GM18870 (cell line): ENCODE data around the gene GADD45GIP1.
"Not testable (repeated sequence)": the region's sequence is repeated elsewhere in the genome, so short reads cannot be mapped to it uniquely, and the experiment has no call there.

ENCODE experiments used
- ATAC-seq: cut with Tn5 transposase; IDR thresholded peaks from one replicate; pipeline ENCODE4 v1.9.1; 2021; ENCODE audit warnings: moderate library complexity; ENCODE audit not compliant: unreplicated experiment

The GADD45GIP1 gene

DNA sequence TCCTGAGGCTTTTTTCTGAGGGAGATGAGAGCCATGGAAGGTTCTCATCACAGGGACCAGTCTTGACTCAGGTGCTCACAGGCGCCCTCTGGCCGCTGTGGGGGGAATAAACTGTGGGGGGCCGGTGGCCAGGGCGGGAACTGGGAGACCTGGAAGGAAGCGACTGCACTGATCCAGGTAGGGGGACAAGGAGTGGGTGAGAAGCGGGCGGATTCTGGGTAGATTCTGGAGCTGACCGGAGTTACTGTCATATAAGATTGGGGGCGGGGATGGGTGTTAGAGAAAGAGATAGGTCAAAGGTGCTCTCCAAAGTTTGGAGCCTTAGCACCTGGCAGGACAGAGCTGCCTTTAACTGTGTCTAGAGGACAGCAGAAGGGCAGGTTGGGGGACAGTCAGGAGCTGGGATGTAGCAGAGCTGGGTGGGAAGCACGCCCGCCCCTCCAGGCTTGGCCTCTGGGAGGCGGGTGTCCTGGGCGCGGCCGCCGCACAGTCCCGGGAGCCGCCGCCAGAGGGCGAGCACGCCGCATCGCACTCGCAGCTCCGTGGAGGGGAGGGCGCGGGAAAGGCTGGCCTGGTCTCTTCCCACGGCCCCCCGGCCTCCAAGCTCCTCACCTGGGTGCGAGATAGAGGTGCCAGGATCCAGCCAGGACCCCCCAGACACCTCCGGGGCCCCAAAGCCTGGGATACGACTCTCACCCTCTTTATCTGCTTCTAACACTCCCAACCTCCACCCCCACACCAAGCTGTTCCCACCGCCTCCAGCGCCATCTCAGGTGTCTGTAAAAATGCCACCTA, 8.2 kb upstream of the GADD45GIP1 start:
- ATAC-seq: no peak

DNA sequence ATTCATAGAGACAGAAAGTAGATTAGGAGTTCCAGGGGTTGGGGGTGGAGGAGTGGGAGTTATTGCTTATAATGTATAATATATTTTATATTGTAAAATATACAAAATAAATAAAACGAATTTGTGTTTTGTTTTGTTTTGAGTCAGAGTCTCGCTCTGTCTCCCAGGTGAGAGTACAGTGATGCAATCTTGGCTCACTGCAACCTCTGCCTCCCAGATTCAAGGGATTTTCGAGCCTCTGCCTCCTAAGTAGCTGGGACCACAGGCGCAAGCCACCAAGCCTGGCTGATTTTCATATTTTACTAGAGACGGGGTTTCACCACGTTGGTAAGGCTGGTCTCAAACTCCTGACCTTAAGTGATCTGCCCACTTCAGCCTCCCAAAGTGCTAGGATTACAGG, 2.5 kb upstream of the GADD45GIP1 start:
- ATAC-seq: no peak

DNA sequence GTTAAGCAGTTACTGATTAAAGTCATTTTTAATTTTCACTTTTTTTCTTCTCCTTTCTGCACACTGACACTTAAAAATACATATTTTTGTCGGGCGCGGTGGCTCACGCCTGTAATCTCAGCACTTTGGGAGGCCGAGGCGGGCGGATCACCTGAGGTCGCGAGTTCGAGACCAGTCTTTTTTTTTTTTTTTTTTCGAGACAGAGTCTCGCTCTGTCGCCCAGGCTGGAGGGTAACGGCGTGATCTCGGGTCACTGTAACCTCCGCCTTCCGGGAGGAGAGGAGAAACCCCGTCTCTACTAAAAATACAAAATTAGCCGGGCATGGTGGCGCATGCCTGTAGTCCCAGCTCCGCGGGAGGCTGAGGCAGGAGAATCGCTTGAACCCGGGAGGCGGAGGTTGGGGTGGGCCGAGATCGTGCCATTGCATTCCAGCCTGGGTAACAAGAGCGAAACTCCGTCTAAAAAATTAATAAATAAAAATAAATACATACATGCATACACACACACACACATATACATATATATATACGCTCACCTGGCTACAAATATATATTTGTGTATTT, 448 bp upstream of the GADD45GIP1 start:
- not testable (repeated sequence) for ATAC-seq

- no peak for ATAC-seq
These were observed 1.0 kb downstream of the GADD45GIP1 start for GRCh38 chr19:12955996-12956395.

DNA sequence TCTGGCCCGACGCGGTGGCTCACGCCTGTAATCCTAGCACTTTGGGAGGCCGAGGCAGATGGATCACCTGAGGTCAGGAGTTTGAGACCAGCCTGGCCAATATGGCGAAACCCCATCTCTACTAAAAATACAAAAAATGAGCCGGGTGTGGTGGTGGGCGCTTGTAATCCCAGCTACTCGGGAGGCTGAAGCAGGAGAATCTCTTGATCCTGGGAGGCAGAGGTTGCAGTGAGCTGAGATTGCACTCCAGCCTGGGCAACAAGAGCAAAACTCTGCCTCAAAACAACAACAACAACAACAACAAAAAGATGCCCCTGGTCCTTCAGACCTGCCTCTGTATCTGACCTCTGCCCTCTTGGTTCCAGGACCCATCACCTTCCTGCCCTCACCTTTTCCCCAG, 1.4 kb downstream of the GADD45GIP1 start:
- ATAC-seq: not testable (repeated sequence)

DNA sequence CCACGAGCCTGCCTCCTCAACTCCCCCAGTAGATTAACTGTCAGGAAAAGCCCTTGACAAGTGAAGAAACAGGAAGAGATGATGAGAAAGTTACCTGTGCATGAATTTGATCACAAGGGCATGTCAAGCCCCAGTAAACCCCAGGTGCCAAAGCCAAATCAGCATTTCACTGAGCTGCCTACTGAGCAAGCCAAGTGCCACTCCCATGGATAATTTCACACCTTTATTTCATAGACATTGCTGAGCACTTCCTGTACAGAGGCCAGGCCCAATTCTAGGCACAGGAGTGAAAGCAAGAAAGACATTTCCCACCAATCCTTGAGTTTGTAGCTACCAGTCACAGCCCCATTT, 2.4 kb downstream of the GADD45GIP1 start:
- no peak for ATAC-seq

DNA sequence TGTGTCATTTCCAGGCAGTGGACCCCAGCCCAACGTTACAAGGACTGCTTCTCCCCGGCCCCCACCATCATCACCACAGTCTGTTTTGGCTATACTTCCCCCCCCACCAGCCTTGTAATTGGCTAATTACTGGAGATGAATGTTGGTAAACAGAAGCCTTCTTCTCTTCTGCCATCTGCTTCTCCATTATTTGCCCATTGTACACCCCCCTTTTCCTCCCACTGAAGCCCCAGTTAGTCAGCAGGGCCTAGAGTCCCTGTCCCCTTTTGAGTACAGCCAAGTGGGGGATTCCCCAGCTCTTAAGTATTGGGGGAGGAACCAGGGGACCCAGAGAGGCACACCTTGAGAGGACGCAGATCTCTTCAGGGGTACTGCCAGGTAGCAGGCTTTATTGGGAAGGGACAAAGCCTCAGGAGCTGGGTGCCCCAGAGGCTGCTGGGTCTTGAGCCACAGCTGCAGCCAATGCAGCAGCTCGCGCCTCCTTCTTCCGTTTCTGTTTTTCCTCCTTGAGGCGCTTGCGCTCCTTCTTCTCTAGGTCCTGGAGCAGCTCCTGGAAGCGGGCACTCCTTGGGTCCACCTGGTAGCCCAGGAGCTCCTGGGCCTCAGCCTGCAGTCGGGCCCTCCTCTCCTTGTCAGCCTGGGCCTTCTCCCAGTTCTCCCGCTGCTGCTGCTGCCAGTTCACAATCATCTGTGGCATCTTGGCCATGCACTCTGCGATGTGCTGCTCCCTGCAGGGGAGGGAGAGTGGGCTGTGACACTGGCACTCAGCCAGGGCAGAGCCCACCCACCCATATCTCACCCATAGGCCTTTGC, 3.0 kb downstream of the GADD45GIP1 start:
- ATAC-seq: no peak

DNA sequence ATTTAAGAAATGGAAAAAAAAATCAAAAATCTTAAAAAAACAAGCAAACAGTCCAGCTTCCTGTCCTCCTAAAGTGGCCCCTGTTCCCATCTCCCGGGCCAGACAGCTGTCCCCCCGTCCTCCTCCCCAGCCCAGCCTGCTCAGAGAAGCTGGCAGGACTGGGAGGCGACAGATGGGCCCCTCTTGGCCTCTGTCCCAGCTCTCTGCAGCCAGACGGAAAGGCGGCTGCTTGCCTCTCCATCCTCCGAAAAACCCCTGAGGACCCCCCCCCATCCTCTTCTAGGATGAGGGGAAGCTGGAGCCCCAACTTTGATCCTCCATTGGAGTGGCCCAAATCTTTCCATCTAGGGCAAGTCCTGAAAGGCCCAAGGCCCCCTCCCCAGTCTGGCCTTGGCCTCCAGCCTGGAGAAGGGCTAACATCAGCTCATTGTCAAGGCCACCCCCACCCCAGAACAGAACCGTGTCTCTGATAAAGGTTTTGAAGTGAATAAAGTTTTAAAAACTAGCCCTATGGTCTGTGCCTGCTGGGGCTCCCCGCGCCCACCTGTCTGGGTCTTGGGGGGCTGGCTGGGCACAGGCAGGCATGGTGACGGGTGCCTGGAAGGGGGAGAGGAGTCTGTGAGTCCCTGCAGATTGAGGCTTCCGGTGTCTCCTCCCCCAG, 3.8 kb downstream of the GADD45GIP1 start:
- ATAC-seq: no peak

GRCh38 chr19:12952488-12953137, 4.4 kb downstream of the GADD45GIP1 start:
- ATAC-seq: no peak

GRCh38 chr19:12952050-12952449, 5.0 kb downstream of the GADD45GIP1 start:
- ATAC-seq: not testable (repeated sequence)

- ATAC-seq: no peak
These were observed 7.4 kb downstream of the GADD45GIP1 start for GRCh38 chr19:12949363-12950283.

DNA sequence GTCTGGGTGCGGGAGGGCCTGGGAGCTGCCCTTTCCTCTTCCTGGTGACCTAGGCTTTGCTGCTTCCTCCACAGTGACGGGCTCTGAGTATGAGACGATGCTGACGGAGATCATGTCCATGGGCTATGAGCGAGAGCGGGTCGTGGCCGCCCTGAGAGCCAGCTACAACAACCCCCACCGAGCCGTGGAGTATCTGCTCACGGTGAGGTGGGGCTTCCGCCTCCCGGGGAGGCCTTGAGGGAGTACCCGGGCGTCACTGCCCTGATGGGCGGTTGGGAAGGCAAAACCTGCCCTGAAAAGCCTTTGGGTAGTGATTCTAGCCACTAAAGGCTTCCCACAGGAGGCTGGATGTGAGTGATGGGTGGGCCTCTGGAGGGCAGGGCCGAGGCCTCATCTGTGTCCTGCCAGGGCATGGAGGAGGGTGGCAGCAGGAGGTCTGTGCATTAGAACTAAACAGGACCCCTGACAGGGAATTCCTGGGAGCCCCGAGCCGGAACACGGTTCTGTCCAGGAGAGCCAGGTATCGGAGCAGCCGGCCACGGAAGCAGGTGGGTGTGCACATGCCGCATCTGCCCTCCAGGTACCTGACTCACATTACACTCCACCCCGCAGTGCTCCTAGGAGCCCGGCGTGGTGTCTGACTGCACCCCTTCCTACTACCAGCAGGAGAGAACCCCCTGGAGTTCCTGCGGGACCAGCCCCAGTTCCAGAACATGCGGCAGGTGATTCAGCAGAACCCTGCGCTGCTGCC, 8.2 kb downstream of the GADD45GIP1 start:
- ATAC-seq: no peak

- ATAC-seq: no peak
These were observed 9.1 kb downstream of the GADD45GIP1 start for GRCh38 chr19:12947702-12948611.

GRCh38 chr19:12946731-12947496, 10.1 kb downstream of the GADD45GIP1 start:
- no peak for ATAC-seq

DNA sequence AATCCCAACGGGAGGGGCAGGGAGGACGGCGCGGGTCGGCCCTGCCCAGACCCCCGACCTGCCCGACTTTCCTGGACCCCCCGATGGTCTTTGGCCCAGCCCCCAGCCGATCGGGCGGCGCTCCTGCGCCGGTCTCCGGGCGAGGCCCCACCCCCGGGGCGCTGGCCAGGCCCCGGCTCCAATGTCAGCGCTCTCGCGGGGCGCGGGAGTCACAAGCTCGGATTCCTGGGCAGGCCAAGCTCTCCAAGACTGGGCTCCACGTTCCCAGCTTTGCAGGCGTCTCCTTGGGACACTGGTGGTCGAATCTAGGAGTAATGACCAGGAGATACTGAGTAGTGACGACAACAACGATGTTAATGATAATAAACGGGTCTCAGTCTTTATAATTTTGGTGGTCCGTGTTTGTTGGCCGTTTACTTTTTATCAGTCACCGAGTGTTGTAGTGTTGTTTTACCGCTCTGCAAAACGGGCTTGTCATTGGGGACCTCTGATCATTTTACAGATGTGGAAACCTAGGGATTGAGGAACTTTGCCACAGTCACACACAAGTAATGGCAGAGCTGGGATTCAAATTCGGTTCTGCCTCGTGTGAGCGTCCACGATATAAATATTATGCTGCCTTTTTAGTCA, 10.8 kb downstream of the GADD45GIP1 start:
- no peak for ATAC-seq

GRCh38 chr19:12945479-12946091, 11.4 kb downstream of the GADD45GIP1 start, which contains the start of gene RAD23A:
Gene RAD23A (plus strand): TSS chr19:12945862. CDS start chr19:12945949, 87 bp downstream.
- peak; percentile 62 for ATAC-seq
